NCI-H2107 (cell line): ENCODE data around the gene KRTAP2-2.
"Not testable (repeated sequence)": the region's sequence is repeated elsewhere in the genome, so short reads cannot be mapped to it uniquely, and the experiment has no call there.

Source experiments
- DNase-seq: peaks from one replicate; lab custom pipeline; 2025; lab: John Stamatoyannopoulos, UW

The KRTAP2-2 gene

DNA sequence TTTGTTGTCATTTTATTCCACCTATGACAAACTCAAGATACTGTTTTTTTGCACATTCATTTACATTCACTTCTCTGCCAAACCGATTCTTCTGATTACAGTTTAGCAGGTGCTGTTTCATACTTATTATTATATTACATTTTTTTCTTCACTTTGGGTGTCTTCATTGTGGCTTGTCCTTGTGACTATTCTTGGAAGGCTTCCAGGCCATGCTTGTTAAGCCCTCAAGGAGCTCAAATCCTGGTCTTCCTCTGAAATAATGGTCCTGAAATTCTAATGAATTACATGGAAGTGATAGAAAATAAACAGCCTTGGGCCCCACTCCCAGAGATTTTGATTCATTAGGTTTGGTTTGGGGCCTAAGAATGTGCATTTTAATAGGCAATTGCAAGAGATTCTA is 9.3 kb upstream of the KRTAP2-2 start:
- no peak for DNase-seq

DNA sequence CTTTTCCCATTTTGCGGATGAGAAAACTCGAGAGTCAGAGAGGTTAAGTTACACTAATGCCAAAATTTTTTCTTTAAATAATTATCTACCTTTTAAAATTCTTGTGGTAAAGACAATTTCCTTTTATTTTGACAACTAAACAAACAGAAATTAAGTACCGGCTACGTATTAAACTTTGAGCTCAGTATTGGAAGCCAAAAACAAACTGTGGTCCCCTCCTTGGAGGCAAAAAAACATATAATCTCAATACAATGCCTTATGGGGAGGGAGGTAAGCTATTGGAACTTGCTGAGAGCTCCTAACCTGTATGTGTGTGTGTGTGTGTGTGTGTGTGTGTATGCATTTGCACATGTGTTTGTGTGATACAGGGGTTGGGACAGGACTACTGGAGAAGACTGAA is 8.4 kb upstream of the KRTAP2-2 start:
- DNase-seq = no peak

DNA sequence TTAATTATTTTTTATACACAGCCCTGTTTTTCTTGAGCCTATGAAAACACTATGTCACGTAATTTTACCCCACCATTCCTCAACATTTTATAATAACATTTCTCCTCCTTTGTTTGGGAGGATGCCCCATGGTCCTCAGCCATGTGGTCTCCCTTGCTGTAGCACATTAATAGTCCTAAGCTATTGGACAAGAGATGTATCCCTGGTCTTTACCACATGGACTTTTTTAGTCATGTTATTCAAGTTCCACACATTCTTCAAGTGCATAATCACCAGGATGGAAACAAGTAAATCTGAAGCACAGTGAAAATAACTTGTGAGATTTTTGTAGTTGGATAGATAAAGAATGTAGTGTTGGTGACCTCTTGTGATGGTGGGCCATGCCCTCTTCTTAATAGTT is 6.9 kb upstream of the KRTAP2-2 start:
- DNase-seq = no peak

DNA sequence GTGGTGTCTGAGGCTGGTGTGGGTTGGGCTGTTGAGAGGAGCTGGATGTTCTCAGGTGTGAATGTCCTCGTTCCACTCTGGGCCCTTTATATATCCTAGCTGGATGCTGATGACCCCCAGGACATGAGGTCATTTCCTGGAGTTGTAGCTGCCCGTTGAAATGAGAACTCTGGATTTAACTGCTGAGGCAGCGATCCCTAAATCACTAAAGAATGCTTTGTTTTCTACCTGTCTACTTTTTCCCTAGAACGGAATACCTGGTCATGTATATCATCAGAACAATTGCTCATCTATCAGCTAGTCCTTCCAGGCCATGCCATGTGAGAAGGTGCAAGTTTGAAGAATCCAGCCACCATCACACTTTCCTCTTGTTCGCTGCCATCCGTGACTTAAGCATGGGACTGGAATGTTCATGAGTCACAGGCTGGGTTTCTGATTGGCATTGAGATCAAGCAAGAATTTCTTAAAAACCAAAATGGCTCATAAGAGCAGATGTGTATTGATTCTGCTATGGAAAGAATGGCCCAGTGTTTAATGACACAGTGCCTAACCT is 5.1 kb upstream of the KRTAP2-2 start, which contains the start of gene KRTAP2-3:
KRTAP2-3 (minus strand) TSS at position 63 of the 553 bp plus-strand sequence. CDS start 64 bp downstream, outside the sequence.
- DNase-seq = no peak

DNA sequence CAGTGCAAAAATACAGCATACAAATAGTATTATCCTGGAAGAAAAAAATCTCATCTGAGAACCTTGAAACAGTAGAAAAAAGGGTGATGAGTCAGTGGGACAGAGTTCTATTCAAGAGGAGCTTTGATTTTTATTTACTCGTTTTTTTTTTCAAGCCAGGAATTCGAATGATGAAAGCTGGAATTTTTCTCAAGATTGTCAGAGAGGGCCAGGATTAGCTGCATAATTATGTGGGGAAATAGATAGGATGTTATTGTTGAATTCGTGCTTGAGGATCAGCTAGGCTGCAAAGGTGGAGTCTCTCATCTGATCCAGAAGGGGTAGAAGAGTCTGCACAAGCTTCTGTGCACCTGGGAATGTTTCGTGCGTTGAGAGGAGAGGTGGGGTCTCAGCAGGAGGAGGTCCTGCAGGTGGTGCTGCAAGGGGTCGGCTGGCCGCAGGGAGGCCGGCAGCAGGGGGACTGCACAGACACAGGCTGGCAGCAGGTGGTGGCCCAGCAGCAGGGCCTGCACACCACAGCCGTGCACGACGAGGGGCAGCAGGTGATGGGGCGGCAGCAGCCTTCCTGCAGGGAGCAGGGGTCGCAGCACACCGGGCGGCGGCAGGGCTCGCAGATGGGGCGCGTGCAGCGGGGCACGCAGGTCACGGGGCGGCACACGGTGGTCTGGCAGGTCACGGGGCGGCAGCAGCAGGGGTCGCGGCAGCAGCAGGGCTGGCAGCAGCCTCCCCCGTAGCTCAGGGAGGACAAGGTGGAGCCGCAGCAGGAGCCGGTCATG is 4.4 kb upstream of the KRTAP2-2 start:
- DNase-seq = not testable (repeated sequence)

DNA sequence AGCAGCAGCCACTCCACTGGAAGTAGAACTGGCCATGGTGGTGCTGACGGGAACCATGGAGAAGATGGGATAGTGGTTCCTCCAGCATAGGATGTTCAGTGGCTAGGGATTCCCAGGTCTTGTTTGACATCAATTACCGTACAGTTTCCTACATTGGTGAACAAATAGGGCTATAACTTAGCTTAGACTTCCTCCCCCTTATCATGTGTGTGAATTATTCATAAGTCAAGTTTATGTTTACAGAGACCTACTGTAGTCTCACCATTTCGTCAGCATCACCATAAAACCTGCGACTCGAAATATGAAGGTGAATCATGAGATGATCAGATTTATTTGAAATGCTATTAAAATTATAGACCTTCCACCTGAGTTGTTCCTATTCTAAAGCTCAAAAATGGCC is 3.7 kb upstream of the KRTAP2-2 start:
- DNase-seq = no peak

DNA sequence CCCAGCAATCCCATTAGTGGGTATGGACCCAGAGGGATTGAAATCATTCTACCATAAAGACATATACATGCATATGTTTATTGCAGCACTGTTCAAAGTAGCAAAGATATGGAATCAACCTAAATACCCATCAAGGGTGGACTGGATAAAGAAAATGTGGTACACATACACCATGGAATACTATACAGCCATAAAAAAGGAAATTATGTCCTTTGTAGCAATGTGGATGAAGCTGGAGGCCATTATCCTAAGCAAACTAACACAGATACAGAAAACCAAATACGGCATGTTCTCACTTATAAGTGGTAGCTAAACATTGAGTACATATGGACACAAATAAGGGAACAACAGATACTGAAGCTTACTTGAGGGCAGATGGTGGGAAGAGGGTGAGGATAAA is 2.5 kb upstream of the KRTAP2-2 start:
- DNase-seq = no peak

DNA sequence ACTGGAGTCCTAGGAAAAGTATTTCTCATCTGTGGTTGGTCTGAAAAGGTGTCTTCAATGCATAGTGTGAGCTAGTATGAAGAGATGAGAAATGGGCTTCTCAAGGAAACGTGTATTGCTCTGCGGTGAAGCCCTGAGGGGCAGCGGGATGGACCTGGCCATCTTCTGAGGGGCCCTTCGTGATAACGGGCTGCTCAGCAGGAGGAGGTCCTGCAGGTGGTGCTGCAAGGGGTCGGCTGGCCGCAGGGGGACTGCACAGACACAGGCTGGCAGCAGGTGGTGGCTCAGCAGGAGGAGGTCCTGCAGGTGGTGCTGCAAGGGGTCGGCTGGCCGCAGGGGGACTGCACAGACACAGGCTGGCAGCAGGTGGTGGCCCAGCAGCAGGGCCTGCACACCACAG is 474 bp downstream of the KRTAP2-2 start:
- not testable (repeated sequence) for DNase-seq

DNA sequence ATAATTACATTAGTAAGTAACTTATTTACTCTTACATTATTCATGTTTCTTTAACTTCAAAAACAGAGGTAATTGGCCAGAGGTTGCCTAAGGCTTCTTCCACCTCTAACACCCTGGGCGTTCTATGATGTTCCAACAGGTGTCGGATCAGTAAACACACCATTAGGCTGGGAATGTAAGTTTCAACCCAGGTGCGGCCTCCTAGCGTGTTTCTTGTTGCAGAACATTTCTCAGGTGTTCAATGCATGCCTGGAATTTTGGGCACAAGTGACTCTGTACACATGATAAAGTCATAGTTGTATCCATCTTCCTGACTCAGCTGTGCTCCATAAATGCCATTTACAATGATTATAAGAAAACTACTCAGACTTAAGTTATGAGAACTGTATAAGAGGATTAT is 1.0 kb downstream of the KRTAP2-2 start:
- DNase-seq = no peak

DNA sequence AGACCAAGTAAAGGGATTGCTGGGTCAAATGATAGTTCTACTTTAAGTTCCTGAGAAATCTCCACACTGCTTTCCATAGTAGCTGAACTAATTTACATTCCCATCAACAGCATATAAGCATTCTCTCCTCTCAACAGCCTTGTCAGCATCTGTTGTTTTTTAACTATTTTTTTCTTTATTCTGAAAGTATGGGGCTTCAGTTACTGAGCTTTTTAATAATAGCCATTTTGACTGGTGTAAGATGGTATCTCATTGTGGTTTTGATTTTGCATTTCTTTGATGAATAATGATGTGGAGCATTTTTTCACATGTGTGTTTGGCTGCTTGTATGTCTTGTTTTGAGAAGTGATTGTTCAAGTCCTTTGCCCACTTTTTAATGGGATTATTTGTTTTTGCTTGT is 2.5 kb downstream of the KRTAP2-2 start:
- no peak for DNase-seq

DNA sequence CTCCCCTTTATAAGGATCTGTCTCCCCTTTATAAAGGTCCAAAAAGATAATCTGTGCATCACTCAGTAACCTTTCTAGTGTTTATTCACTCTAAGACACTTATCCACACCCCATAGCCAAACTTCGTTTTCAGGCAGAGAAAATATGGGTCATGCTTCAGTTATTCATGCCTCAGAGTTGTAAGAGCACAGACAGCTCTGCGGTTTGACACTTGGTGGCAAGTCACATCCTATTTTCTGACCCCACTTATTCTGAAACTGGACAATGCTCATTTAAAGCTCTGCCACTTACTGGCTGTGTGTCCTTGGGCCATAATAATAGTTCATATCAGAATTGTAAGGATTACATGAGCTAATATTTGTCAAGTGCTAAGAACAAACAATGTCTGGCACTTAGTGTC is 5.9 kb downstream of the KRTAP2-2 start:
- DNase-seq = no peak

DNA sequence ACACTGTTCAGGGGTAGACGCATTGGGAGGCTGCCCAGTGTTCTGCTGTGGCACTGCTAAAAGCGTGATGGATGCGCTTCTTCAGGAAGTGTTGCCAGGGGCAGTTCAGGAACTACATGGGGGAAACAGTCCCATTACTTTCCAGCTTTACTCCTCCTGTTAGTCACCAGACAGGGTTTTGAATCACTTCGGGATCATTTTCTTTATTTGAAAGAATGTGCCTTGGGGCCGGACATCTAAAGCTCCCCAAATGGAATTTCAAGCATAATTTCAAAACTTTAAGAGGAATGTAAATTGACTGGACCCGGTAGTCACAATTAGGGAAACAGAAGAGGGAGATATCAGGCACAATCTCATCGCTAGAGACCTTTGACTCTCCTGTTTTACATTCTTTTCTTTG is 6.6 kb downstream of the KRTAP2-2 start:
- no peak for DNase-seq

DNA sequence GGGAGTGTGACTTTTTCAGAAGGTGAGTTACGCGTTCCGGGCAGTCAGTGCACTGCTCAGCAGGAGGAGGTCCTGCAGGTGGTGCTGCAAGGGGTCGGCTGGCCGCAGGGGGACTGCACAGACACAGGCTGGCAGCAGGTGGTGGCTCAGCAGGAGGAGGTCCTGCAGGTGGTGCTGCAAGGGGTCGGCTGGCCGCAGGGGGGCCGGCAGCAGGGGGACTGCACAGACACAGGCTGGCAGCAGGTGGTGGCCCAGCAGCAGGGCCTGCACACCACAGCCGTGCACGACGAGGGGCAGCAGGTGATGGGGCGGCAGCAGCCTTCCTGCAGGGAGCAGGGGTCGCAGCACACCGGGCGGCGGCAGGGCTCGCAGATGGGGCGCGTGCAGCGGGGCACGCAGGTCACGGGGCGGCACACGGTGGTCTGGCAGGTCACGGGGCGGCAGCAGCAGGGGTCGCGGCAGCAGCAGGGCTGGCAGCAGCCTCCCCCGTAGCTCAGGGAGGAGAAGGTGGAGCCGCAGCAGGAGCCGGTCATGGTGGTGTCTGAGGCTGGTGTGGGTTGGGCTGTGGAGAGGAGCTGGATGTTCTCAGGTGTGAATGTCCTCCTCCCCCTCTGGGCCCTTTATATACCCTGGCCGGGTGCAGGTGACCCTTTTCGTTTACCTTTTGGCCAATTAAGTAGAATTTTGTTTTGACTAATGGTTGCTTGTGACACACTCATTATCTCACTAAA is 8.1 kb downstream of the KRTAP2-2 start, which contains the start of gene KRTAP2-1:
KRTAP2-1 (minus strand) TSS at position 582 of the 731 bp plus-strand sequence; CDS start at position 533, 49 bp downstream.
- DNase-seq = not testable (repeated sequence)

DNA sequence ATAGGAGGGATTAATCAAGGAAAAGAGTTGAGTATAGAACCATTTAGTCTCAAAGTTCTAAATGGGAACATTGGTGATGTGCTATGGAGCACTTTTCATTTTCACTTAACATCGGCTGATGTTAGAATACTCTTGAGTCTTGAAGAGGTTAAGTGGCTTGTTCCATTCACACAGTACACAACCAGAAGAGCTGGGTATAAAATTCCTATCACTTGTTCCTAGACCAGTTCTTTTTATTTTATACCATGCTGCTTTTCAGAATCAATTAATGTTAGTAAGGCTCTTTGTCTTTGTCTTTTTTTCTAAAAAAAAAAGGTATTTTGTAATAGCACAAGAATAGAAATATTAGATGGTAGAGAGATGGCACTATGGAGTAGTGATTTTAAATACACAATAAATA is 12.1 kb downstream of the KRTAP2-2 start:
- no peak for DNase-seq

DNA sequence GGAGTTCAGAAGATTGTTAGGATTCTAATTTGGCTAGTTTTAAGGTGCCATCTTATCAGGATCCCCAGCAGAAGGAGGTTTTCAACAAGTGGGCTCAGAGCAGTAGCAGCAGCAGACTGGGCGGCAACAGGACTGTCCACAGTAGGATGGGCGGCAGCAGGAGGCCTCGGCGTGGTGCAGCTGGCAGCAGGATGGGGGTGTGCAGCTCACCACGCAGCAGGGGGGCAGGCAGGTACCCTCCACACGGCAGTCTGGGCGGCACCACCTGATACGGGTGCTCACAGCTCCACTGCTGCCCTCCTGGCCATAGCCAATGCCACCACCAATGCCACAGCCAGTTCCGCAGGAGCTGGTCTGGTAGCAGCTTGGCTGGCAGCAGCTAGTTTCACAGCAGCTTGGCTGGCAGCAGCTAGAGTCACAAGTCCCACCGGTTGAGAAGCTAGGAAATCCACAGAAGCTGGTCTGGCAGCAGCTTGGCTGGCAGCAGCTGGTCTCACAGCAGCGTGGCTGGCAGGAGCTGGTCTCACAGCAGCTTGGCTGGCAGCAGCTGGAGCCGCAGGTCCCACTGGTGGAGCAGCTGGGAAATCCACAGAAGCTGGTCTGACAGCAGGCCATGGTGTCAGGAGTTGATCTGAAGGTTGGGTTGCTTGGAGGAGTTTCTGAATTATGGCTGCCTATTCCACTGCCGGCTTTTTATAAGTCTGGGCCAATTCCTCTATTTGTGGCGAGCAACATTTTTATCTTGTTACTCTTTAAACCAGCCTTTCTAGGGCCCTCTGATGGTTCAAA is 14.1 kb downstream of the KRTAP2-2 start, which contains the start of gene KRTAP1-1:
KRTAP1-1 (minus strand) TSS at position 668 of the 789 bp plus-strand sequence; CDS start at position 615, 53 bp downstream.
- DNase-seq = not testable (repeated sequence)

DNA sequence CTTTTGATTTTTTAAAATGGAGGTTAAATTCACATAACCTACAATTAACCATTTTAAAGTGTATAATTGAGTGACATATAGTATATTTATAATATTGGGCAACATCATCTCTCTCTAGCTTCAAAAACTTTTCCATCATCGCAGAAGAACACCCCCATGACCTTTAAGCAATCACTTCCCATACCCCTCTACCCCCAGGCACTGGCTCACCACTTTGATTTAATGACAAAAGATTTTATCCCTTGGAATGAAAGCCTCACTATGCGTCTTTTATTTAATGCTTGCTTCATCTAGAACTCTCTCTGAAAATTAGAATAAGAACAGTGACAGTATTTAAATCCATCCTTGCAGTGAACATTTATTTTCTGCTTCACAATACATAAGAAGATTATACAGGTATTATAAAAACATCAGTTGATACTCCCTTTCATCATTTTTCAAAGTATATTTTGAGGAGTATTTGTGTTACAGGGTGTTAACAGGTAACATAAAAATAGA is 17.1 kb downstream of the KRTAP2-2 start:
- DNase-seq = no peak

DNA sequence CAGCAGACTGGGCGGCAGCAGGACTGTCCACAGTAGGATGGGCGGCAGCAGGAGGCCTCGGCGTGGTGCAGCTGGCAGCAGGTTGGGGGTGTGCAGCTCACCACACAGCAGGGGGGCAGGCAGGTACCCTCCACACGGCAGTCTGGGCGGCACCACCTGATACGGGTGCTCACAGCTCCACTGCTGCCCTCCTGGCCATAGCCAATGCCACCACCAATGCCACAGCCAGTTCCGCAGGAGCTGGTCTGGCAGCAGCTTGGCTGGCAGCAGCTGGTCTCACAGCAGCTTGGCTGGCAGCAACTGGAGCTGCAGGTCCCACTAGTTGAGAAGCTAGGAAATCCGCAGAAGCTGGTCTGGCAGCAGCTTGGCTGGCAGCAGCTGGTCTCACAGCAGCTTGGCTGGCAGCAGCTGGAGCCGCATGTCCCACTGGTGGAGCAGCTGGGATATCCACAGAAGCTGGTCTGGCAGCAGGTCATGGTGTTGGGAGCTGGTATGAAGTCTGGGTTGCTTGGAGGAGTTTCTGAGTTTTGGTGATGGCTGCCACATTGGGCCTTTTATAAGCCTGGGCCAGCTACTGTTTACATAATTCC is 20.6 kb downstream of the KRTAP2-2 start, which contains the start of gene KRTAP1-3:
KRTAP1-3 (minus strand) TSS at position 529 of the 590 bp plus-strand sequence; CDS start at position 476, 53 bp downstream.
- DNase-seq = not testable (repeated sequence)

DNA sequence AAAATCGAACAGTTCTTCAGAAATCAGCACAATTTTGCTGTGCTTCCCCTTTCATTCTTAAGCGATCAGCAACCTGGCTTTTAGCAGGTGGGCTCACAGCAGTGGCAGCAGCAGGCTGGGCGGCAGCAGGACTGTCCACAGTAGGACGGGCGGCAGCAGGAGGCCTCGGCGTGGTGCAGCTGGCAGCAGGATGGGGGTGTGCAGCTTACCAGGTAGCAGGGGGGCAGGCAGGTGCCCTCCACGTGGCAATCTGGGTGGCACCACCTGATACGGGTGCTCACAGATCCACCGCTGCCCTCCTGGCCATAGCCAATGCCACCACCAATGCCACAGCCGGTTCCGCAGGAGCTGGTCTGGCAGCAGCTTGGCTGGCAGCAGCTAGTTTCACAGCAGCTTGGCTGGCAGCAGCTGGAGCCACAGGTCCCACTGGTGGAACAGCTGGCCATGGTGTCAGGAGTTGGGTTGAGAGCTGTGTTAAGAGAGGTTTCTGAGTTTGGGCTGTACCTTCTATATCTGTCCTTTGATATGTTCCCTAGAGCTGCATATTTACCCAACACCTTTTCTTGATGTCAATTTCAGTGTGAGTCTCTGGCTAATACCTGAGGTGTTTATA is 25.3 kb downstream of the KRTAP2-2 start, which contains the start of gene KRTAP1-4:
KRTAP1-4 (minus strand) TSS at position 563 of the 613 bp plus-strand sequence; CDS start at position 446, 117 bp downstream.
- no peak for DNase-seq

DNA sequence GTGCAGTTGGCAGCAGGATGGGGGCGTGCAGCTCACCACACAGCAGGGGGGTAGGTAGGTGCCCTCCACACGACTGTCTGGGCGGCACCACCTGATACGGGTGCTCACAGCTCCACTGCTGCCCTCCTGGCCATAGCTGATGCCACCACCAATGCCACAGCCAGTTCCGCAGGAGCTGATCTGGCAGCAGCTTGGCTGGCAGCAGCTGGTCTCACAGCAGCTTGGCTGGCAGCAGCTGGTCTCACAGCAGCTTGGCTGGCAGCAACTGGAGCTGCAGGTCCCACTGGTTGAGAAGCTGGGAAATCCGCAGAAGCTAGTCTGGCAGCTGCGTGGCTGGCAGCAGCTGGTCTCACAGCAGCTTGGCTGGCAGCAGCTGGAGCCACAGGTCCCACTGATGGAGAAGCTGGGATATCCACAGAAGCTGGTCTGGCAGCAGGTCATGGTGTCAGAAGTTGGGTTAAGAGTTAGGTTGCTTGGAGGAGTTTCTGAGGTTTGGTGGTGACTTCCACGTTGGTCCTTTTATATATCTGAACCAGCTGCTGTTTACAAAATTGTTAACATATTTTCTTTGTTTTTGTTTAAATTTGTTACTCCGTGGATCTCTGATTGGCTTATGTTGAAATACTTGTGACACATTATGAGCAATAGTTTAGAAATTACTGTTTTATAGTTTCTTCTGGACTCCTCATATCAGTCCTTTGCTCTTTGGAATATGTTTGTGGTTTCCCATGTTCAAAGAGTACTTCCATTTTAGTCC is 28.1 kb downstream of the KRTAP2-2 start, which contains the start of gene KRTAP1-5:
KRTAP1-5 (minus strand) TSS at position 494 of the 757 bp plus-strand sequence; CDS start at position 441, 53 bp downstream.
- DNase-seq = no peak

DNA sequence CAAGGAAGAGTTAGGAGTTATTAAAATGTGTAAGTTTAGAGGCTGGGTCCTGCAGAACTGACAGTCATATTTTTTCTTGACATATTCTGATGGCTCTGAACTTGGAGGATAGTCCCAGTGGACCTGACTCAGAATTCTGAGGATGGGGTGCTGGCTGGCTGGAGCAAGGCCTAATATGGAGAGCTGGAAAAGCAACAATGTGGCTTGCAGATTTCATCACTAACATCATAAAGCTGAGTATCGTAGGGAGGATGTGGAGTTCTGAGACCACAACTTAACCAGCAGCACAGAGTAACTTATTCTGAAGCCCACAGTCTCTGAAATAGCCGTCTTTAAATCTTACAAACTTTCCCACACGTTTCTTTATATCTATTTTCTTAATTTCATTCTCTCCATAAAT is 30.3 kb downstream of the KRTAP2-2 start:
- no peak for DNase-seq
